SK-N-SH (cell line): ENCODE results near the gene TRA2B. TPM values are rescaled to one million over a fixed set of nuclear protein-coding genes. Genes with fewer than 3 reads are reported as not detected.

Experiments used
- CTCF ChIA-PET: fragments of 300-600, 350-600 bp; formaldehyde crosslinking; extraction: SDS; loops from one replicate; lab custom pipeline; 2021; lab: Yijun Ruan, JAX
- POLR2A ChIA-PET: fragments of 350-600 bp; sonication (Branson Sonifier 250); formaldehyde crosslinking; extraction: SDS; loops from one replicate; lab custom pipeline; 2020; ENCODE audit warnings: antibody characterized with exemption, inconsistent platforms; lab: Yijun Ruan, JAX
- DNase-seq: peaks from one replicate; pipeline ENCODE4 v3.0.0; 2012
- H2AFZ ChIP-seq: fragments of 200-600 bp; sonication (generic); 2 replicates; pipeline ENCODE4 v1.8.1; 2016; ENCODE audit warnings: antibody characterized with exemption, mild to moderate bottlenecking, low read depth
- H3F3A ChIP-seq: fragments of 200-600 bp; sonication (generic); replicated peaks from 2 replicates; pipeline ENCODE3; 2016; ENCODE audit warnings: antibody characterized with exemption, mild to moderate bottlenecking; ENCODE audit not compliant: insufficient read depth
- H3K27ac ChIP-seq, 2 experiments: fragments of 200-500 bp in 1 of 2; fragments of 200-600 bp in 1 of 2; sonication (Bioruptor generic) in 1 of 2; sonication (generic), shearing (Covaris generic) in 1 of 2; 2 replicates each; pipeline versions ENCODE4 v1.5.1 to v1.6.1; 2014 to 2016; ENCODE audit warnings: low read depth in 2 of 2, inconsistent platforms in 1 of 2, low read length in 1 of 2, mild to moderate bottlenecking in 1 of 2, mixed read lengths in 1 of 2
- H3K27me3 ChIP-seq: fragments of 200-600 bp; sonication (generic), shearing (Covaris generic); 2 replicates; pipeline ENCODE4 v1.6.1; 2016; ENCODE audit warnings: mixed run types; ENCODE audit not compliant: insufficient read depth
- H3K36me3 ChIP-seq, 2 experiments: fragments of 200-500 bp in 1 of 2; fragments of 200-600 bp in 1 of 2; sonication (Bioruptor generic) in 1 of 2; sonication (generic) in 1 of 2; replicated peaks in 1 of 2; 2 replicates each; pipeline versions ENCODE3 to v1.5.1; 2014 to 2016; ENCODE audit warnings: low read length in 1 of 2, mild to moderate bottlenecking in 1 of 2; ENCODE audit not compliant: insufficient read depth in 2 of 2, control insufficient read depth in 1 of 2
- H3K4me1 ChIP-seq, 2 experiments: fragments of 200-500 bp in 1 of 2; fragments of 200-600 bp in 1 of 2; sonication (Bioruptor generic) in 1 of 2; sonication (generic), shearing (Covaris generic) in 1 of 2; 2 replicates each; pipeline versions ENCODE4 v1.5.1 to v1.6.1; 2014 to 2016; ENCODE audit warnings: low read depth in 1 of 2, low read length in 1 of 2, mixed run types in 1 of 2; ENCODE audit not compliant: insufficient read depth in 2 of 2, control insufficient read depth in 1 of 2
- H3K4me2 ChIP-seq: fragments of 200-600 bp; sonication (generic), shearing (Covaris generic); 2 replicates; pipeline ENCODE4 v1.6.1; 2017; ENCODE audit warnings: mixed run types
- H3K4me3 ChIP-seq, 2 experiments: fragments of 200-500 bp in 1 of 2; fragments of 200-600 bp in 1 of 2; sonication (Bioruptor generic) in 1 of 2; sonication (generic), shearing (Covaris generic) in 1 of 2; 2 replicates each; pipeline versions ENCODE4 v1.5.1 to v1.8.1; 2014 to 2016; ENCODE audit warnings: low read depth in 2 of 2, inconsistent platforms in 1 of 2, low read length in 1 of 2, mild to moderate bottlenecking in 1 of 2, mixed read lengths in 1 of 2, moderate library complexity in 1 of 2
- H3K79me2 ChIP-seq: fragments of 200-600 bp; sonication (generic); 2 replicates; pipeline ENCODE4 v1.8.1; 2017; ENCODE audit warnings: mild to moderate bottlenecking; ENCODE audit not compliant: insufficient read depth
- H3K9ac ChIP-seq: fragments of 200-600 bp; sonication (generic); 2 replicates; pipeline ENCODE4 v1.6.1; 2017; ENCODE audit warnings: mixed run types
- H3K9me2 ChIP-seq: fragments of 200-600 bp; sonication (generic); 2 replicates; pipeline ENCODE4 v1.6.1; 2017; ENCODE audit warnings: mixed run types
- H3K9me3 ChIP-seq: fragments of 200-600 bp; sonication (generic); 2 replicates; pipeline ENCODE4 v1.6.1; 2017; ENCODE audit warnings: mixed run types, mild to moderate bottlenecking, moderate library complexity
- H4K20me1 ChIP-seq: fragments of 200-600 bp; sonication (generic); 2 replicates; pipeline ENCODE4 v1.6.1; 2017; ENCODE audit warnings: mild to moderate bottlenecking, mixed run types; ENCODE audit not compliant: insufficient read depth
- CHD2 ChIP-seq: fragments of 150-350 bp; IDR thresholded peaks from 2 replicates; pipeline ENCODE4 v1.6.1; 2018; ENCODE audit warnings: low read length; ENCODE audit not compliant: partially characterized antibody
- EZH2phosphoT487 ChIP-seq: fragments of 200-600 bp; sonication (generic); IDR thresholded peaks from 2 replicates; pipeline ENCODE4 v1.6.1; 2017; ENCODE audit warnings: low read depth, mixed run types, mild to moderate bottlenecking, antibody characterized with exemption, moderate library complexity, borderline replicate concordance
- FOSL2 ChIP-seq: IDR thresholded peaks from 2 replicates; pipeline ENCODE4 v1.4.0; 2012; ENCODE audit warnings: low read depth, mild to moderate bottlenecking, moderate library complexity, borderline replicate concordance
- FOXJ3 ChIP-seq: sonication (generic); formaldehyde crosslinking; IDR thresholded peaks from 2 replicates; pipeline ENCODE4 v1.5.1; 2020; ENCODE audit warnings: mild to moderate bottlenecking, missing genetic modification reagents
- FOXM1 ChIP-seq: IDR thresholded peaks from 2 replicates; pipeline ENCODE4 v1.4.0; 2012; ENCODE audit warnings: low read depth, mild to moderate bottlenecking
- GATA2 ChIP-seq: sonication (generic); formaldehyde crosslinking; IDR thresholded peaks from 2 replicates; pipeline ENCODE4 v1.5.0; 2020; ENCODE audit warnings: mild to moderate bottlenecking, missing genetic modification reagents
- JUND ChIP-seq: IDR thresholded peaks from 2 replicates; pipeline ENCODE4 v1.4.0; 2012
- NFIC ChIP-seq: IDR thresholded peaks from 2 replicates; pipeline ENCODE4 v1.4.0; 2012; ENCODE audit warnings: borderline replicate concordance
- NRF1 ChIP-seq: IDR thresholded peaks from 2 replicates; pipeline ENCODE4 v1.6.1; 2012; ENCODE audit warnings: low read depth, mild to moderate bottlenecking, low read length
- POLR2AphosphoS5 ChIP-seq: IDR thresholded peaks from 2 replicates; pipeline ENCODE4 v1.6.1; 2012; ENCODE audit warnings: low read depth, low read length
- RAD21 ChIP-seq: IDR thresholded peaks from 2 replicates; pipeline ENCODE4 v1.6.1; 2012; ENCODE audit warnings: mild to moderate bottlenecking, low read length
- RCOR1 ChIP-seq: fragments of 150-350 bp; IDR thresholded peaks from 2 replicates; pipeline ENCODE4 v1.6.1; 2017; ENCODE audit warnings: antibody characterized with exemption, low read length
- SMC3 ChIP-seq: IDR thresholded peaks from 2 replicates; pipeline ENCODE4 v1.6.1; 2012; ENCODE audit warnings: low read depth, low read length, improper control_type of control experiment
- TCF12 ChIP-seq: IDR thresholded peaks from 2 replicates; pipeline ENCODE4 v1.4.0; 2012
- USF1 ChIP-seq: IDR thresholded peaks from 2 replicates; pipeline ENCODE4 v1.4.0; 2012; ENCODE audit warnings: low read depth, borderline replicate concordance
- ZBTB33 ChIP-seq: IDR thresholded peaks from 2 replicates; pipeline ENCODE4 v1.4.0; 2012; ENCODE audit warnings: low read depth, borderline replicate concordance
- WGBS: methylation state at CpG from one replicate; pipeline ENCODE4 v1.1.6; 2017; ENCODE audit warnings: low lambda C conversion rate; 5-methylcytosine and 5-hydroxymethylcytosine counted together
- polyA plus RNA-seq, 3 experiments: library from polyadenylated mRNA; depleted of rRNA; stranded (reverse); fragments of >200 nt; gene quantifications; 2 replicates each; pipeline ENCODE4 v1.2.3, GENCODE V29; 2012
- TF ChIP-seq, protein P1 (sequence below): fragments of 200-600 bp; sonication (generic); IDR thresholded peaks from 2 replicates; pipeline ENCODE4 v1.6.1; 2017; ENCODE audit warnings: antibody characterized with exemption, mild to moderate bottlenecking, moderate library complexity
- TF ChIP-seq, protein P2 (sequence below): IDR thresholded peaks from 2 replicates; pipeline ENCODE4 v1.4.0; 2012; ENCODE audit warnings: low read depth

Gene TRA2B
- polyA plus RNA-seq, 1 of the 3 experiments (the other 2 are of a cell fraction): 212 TPM

DNA sequence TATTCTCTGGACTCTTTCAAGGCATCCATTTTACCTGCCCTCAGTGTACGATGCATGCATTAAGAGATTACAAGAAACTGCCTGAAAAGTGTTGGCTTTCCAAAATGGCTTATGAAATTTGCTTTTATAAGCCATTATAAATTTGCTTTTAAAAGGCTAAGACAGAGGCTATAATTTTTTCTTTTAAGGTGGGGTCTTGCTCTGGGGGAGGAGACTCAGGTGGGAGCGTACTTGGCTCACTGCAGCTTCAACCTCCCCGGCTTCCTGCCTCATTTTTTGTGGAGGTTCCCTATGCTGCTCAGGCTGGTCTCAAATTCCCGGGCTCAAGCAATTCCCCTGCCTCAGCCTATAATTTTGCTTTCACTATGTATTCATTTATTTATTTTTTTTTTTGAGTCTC lies 17.6 kb downstream of the TRA2B start:
- Histone ChIP-seq H2AFZ (no peak overlapping the region), H3K9me3 (no peaks in the 10 kb centered on the region), H4K20me1 (peaks cover 97% of the 10 kb centered on the region), H3K4me1 (no peaks in the 10 kb centered on the region; a peak in 1 of 4 replicates), H3K27me3 (no peaks in the 10 kb centered on the region), H3K79me2 (peaks cover 99% of the 10 kb centered on the region), H3K9ac (no peak overlapping the region), H3K9me2 (no peaks in the 10 kb centered on the region), H3K27ac (no peak overlapping the region), H3K36me3 (peaks cover 97 to 99% of the 10 kb centered on the region in 2 experiments), H3F3A (peaks cover 72% of the 10 kb centered on the region), H3K4me3 (no peak overlapping the region), H3K4me2 (no peak overlapping the region)
- ChIA-PET POLR2A (no interaction called here), CTCF (interaction anchor here (1.8 kb wide), 1 partner anchor 260 kb away, joined by 7 read pairs; no protein-coding TSS in a partner anchor)
- 97% methylated on average over 4 of the region's 4 CpGs for WGBS
- TF ChIP-seq RCOR1 (no peak), CHD2 (no peak), SMC3 (no peak), TCF12 (no peak), FOSL2 (no peak), ZBTB33 (no peak), NRF1 (no peak), NFIC (no peak)
- TF ChIP-seq, protein P1, sequence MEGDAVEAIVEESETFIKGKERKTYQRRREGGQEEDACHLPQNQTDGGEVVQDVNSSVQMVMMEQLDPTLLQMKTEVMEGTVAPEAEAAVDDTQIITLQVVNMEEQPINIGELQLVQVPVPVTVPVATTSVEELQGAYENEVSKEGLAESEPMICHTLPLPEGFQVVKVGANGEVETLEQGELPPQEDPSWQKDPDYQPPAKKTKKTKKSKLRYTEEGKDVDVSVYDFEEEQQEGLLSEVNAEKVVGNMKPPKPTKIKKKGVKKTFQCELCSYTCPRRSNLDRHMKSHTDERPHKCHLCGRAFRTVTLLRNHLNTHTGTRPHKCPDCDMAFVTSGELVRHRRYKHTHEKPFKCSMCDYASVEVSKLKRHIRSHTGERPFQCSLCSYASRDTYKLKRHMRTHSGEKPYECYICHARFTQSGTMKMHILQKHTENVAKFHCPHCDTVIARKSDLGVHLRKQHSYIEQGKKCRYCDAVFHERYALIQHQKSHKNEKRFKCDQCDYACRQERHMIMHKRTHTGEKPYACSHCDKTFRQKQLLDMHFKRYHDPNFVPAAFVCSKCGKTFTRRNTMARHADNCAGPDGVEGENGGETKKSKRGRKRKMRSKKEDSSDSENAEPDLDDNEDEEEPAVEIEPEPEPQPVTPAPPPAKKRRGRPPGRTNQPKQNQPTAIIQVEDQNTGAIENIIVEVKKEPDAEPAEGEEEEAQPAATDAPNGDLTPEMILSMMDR: no peak
- no peak for DNase-seq

DNA sequence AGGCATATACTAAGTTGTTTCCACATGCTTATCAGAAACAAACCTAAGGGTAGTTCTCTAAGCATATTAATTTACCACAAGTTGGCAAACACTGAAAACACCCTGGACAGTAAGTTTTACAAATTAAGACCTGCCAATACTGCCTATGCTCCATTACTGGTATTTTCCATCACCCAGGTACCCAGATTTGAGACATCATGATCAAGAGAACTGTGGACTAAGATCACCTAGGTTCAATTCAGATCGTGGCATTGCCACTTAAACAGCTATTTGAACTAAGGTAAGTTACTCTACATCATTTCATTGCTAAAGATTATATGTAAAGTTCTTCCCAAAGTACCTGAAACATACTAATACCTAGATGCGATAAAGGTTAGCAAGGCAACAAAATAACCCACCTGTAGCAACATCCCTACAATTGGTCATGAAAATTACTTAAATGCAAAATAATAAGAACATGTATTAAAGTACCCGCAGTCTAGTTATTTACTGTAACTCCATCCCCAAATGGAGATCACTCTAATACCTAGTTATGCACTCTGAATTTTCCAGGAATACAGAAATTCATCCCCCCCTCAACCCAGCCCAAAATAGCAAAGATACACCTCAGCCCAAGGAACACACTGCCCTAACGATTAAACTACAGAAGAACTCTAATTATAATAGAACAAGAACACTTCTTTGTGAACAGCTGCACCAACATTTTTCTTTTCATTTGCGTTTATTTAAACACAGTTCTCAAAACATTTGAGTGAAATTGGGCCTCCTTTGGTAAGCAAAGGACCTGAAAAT lies 21.6 kb downstream of the TRA2B start:
- Histone ChIP-seq H3K4me3 (no peak overlapping the region), H3K79me2 (peaks cover 62% of the 10 kb centered on the region), H3K9me3 (no peaks in the 10 kb centered on the region), H4K20me1 (peaks cover 82% of the 10 kb centered on the region), H3K9me2 (no peaks in the 10 kb centered on the region), H2AFZ (no peak overlapping the region), H3K27ac (no peak overlapping the region), H3K9ac (no peak overlapping the region), H3K36me3 (peaks cover 79 to 82% of the 10 kb centered on the region in 2 experiments), H3K4me2 (no peak overlapping the region), H3F3A (peaks cover 82% of the 10 kb centered on the region), H3K4me1 (no peaks in the 10 kb centered on the region; a peak in 1 of 4 replicates), H3K27me3 (no peaks in the 10 kb centered on the region)
- no peak for DNase-seq
- ChIA-PET POLR2A (no interaction called here), CTCF (no interaction called here)
- 83% methylated on average over 5 of the region's 5 CpGs for WGBS
- TF ChIP-seq JUND (no peak), POLR2AphosphoS5 (no peak), FOXJ3 (CRISPR knock-in tag) (no peak), RCOR1 (no peak), USF1 (no peak), EZH2phosphoT487 (no peak), FOXM1 (no peak), SMC3 (no peak), NRF1 (no peak), GATA2 (CRISPR knock-in tag) (no peak), RAD21 (no peak)
- TF ChIP-seq, protein P2, sequence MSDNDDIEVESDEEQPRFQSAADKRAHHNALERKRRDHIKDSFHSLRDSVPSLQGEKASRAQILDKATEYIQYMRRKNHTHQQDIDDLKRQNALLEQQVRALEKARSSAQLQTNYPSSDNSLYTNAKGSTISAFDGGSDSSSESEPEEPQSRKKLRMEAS: no peak
- TF ChIP-seq, protein P1: no peak
